HUES48 (cell line): ENCODE results near the gene GPR157.
"Not testable (repeated sequence)": the region's sequence is repeated elsewhere in the genome, so short reads cannot be mapped to it uniquely, and the experiment has no call there.

Experiments
- H3K27ac ChIP-seq: one replicate; pipeline ENCODE4 v1.7.0; 2013; ENCODE audit warnings: low read depth, low read length, inconsistent platforms
- H3K27me3 ChIP-seq: 2 replicates; pipeline ENCODE4 v1.6.1; 2013; ENCODE audit warnings: mild to moderate bottlenecking, low read length; ENCODE audit not compliant: control insufficient read depth, insufficient read depth
- H3K36me3 ChIP-seq: 2 replicates; pipeline ENCODE4 v1.6.1; 2013; ENCODE audit warnings: low read length; ENCODE audit not compliant: control insufficient read depth, insufficient read depth
- H3K4me1 ChIP-seq: 2 replicates; pipeline ENCODE4 v1.6.1; 2013; ENCODE audit warnings: mild to moderate bottlenecking, low read length; ENCODE audit not compliant: control insufficient read depth, insufficient read depth
- H3K4me3 ChIP-seq: 2 replicates; pipeline ENCODE4 v1.5.1; 2013; ENCODE audit warnings: mild to moderate bottlenecking, low read depth, low read length
- H3K9ac ChIP-seq: 2 replicates; pipeline ENCODE4 v1.6.1; 2013; ENCODE audit warnings: mild to moderate bottlenecking, low read depth, low read length, moderate library complexity
- H3K9me3 ChIP-seq: 2 replicates; pipeline ENCODE4 v1.6.1; 2013; ENCODE audit warnings: low read length; ENCODE audit not compliant: control insufficient read depth, insufficient read depth

The GPR157 gene

GRCh38 chr1:9100471-9101043, 28.3 kb downstream of the GPR157 start:
- no peak overlapping the region for H3K9ac ChIP-seq
- H3K36me3 ChIP-seq = no peaks in the 10 kb centered on the region
- no peak overlapping the region for H3K27ac ChIP-seq
- no peak overlapping the region for H3K4me3 ChIP-seq
- peaks cover 13% of the 10 kb centered on the region; the same call in 1 of the 2 replicates for H3K9me3 ChIP-seq
- H3K27me3 ChIP-seq = no peaks in the 10 kb centered on the region
- H3K4me1 ChIP-seq = 0 out of 2 replicates have a peak, but pooled peaks cover 3% of the 10 kb centered on the region

GRCh38 chr1:9099555-9099954, 29.3 kb downstream of the GPR157 start:
- H3K27me3 ChIP-seq = no peaks in the 10 kb centered on the region
- H3K9me3 ChIP-seq = peaks cover 18% of the 10 kb centered on the region; the same call in 1 of the 2 replicates
- no peaks in the 10 kb centered on the region for H3K36me3 ChIP-seq
- H3K9ac ChIP-seq = no peak overlapping the region
- 0 out of 2 replicates have a peak, but pooled peaks cover 3% of the 10 kb centered on the region for H3K4me1 ChIP-seq
- H3K27ac ChIP-seq = no peak overlapping the region
- no peak overlapping the region for H3K4me3 ChIP-seq

- Histone ChIP-seq H3K4me3 (no peak overlapping the region), H3K9me3 (peaks cover 18% of the 10 kb centered on the region; the same call in 1 of the 2 replicates), H3K4me1 (0 out of 2 replicates have a peak, but pooled peaks cover 3% of the 10 kb centered on the region), H3K27ac (no peak overlapping the region), H3K36me3 (no peaks in the 10 kb centered on the region), H3K9ac (no peak overlapping the region), H3K27me3 (no peaks in the 10 kb centered on the region)
Measured at GRCh38 chr1:9097947-9098705, 30.8 kb downstream of the GPR157 start.

GRCh38 chr1:9095818-9096217, 33.1 kb downstream of the GPR157 start:
- H3K9me3 ChIP-seq = peaks cover 18% of the 10 kb centered on the region; the same call in 1 of the 2 replicates
- no peak overlapping the region for H3K9ac ChIP-seq
- no peaks in the 10 kb centered on the region for H3K27me3 ChIP-seq
- H3K4me1 ChIP-seq = no peaks in the 10 kb centered on the region
- no peak overlapping the region for H3K4me3 ChIP-seq
- H3K27ac ChIP-seq = no peak overlapping the region
- no peaks in the 10 kb centered on the region for H3K36me3 ChIP-seq

- H3K27ac ChIP-seq, H3K9ac ChIP-seq, H3K4me3 ChIP-seq, H3K36me3 ChIP-seq, H3K27me3 ChIP-seq, H3K4me1 ChIP-seq: not testable (repeated sequence)
- H3K9me3 ChIP-seq = peaks cover 18% of the 10 kb centered on the region; the same call in 1 of the 2 replicates
Measured at GRCh38 chr1:9093996-9094595, 34.8 kb downstream of the GPR157 start.

GRCh38 chr1:9093581-9093980, 35.3 kb downstream of the GPR157 start:
- no peaks in the 10 kb centered on the region for H3K4me1 ChIP-seq
- peaks cover 18% of the 10 kb centered on the region; the same call in 1 of the 2 replicates for H3K9me3 ChIP-seq
- H3K36me3 ChIP-seq = no peaks in the 10 kb centered on the region
- no peak overlapping the region for H3K9ac ChIP-seq
- no peak overlapping the region for H3K4me3 ChIP-seq
- no peaks in the 10 kb centered on the region for H3K27me3 ChIP-seq
- H3K27ac ChIP-seq = no peak overlapping the region

GRCh38 chr1:9093091-9093490, 35.8 kb downstream of the GPR157 start:
- Histone ChIP-seq H3K27me3 (no peaks in the 10 kb centered on the region), H3K4me1 (no peaks in the 10 kb centered on the region), H3K36me3 (no peaks in the 10 kb centered on the region), H3K27ac (no peak overlapping the region), H3K4me3 (no peak overlapping the region), H3K9ac (no peak overlapping the region), H3K9me3 (peaks cover 18% of the 10 kb centered on the region; the same call in 1 of the 2 replicates)

GRCh38 chr1:9088807-9089206, 40.1 kb downstream of the GPR157 start:
- H3K4me1 ChIP-seq = no peaks in the 10 kb centered on the region
- no peaks in the 10 kb centered on the region for H3K27me3 ChIP-seq
- no peaks in the 10 kb centered on the region for H3K36me3 ChIP-seq
- no peaks in the 10 kb centered on the region for H3K9me3 ChIP-seq
- no peak overlapping the region for H3K9ac ChIP-seq
- no peak overlapping the region for H3K4me3 ChIP-seq
- no peak overlapping the region for H3K27ac ChIP-seq

- H3K4me3 ChIP-seq = no peak overlapping the region
- H3K36me3 ChIP-seq = no peaks in the 10 kb centered on the region
- H3K9ac ChIP-seq = no peak overlapping the region
- no peaks in the 10 kb centered on the region for H3K27me3 ChIP-seq
- no peaks in the 10 kb centered on the region for H3K4me1 ChIP-seq
- H3K9me3 ChIP-seq = no peaks in the 10 kb centered on the region
- no peak overlapping the region for H3K27ac ChIP-seq
Measured at GRCh38 chr1:9087411-9088125, 41.3 kb downstream of the GPR157 start.

- Histone ChIP-seq H3K9ac (no peak overlapping the region), H3K36me3 (no peaks in the 10 kb centered on the region), H3K27me3 (no peaks in the 10 kb centered on the region), H3K4me3 (no peak overlapping the region), H3K27ac (no peak overlapping the region), H3K9me3 (no peaks in the 10 kb centered on the region), H3K4me1 (no peaks in the 10 kb centered on the region)
Measured at GRCh38 chr1:9086796-9087195, 42.1 kb downstream of the GPR157 start.
